NB4 (cell line): Measurements from ENCODE around the gene TMEM253.

Experiments
- DNase-seq: peaks from one replicate; pipeline ENCODE4 v3.0.0; 2010; ENCODE audit warnings: low read depth
- H3K4me3 ChIP-seq: one replicate; pipeline ENCODE4 v1.5.1; 2011; ENCODE audit warnings: mild to moderate bottlenecking, low read depth, low read length, moderate library complexity
- MAX ChIP-seq: IDR thresholded peaks from 2 replicates; pipeline ENCODE4 v1.6.1; 2011; ENCODE audit warnings: low read depth, low read length
- MYC ChIP-seq: IDR thresholded peaks from 2 replicates; pipeline ENCODE4 v1.6.1; 2011; ENCODE audit warnings: low read depth, low read length
- POLR2A ChIP-seq: IDR thresholded peaks from 2 replicates; pipeline ENCODE4 v1.6.1; 2011; ENCODE audit warnings: mild to moderate bottlenecking; ENCODE audit not compliant: insufficient read length; ENCODE audit errors: extremely low read depth
- TF ChIP-seq, protein P1 (sequence below): IDR thresholded peaks from one replicate; pipeline ENCODE4 v1.5.1; 2012; ENCODE audit warnings: low read depth, low read length

The TMEM253 gene

DNA sequence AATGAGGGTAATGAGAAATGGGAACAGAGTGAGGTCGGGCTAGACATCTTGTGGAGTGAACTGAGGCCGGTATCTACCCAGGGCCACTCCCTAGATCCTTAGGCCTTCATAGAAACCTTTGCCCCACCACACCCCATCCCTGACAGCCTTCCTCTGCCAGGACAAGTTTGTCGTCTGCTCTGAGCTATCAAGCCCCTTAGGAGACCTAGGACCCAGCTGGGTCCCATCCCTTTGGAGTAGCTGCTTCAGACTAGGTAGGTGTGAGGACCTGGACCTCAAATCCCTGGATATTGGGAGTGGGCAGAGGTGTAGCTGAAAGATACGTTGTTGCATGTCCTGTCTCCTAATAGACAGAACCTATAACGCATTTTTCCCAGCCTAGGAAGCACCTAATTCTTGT, at the start of gene TMEM253:
Gene TMEM253, plus strand, starts transcription at position 136 of the 400 bp plus-strand sequence. CDS start 278 bp downstream, outside the sequence.
- DNase-seq = no peak
- TF ChIP-seq MYC = no peak
- H3K4me3 ChIP-seq = no peak within 1 kb of the TSS

DNA sequence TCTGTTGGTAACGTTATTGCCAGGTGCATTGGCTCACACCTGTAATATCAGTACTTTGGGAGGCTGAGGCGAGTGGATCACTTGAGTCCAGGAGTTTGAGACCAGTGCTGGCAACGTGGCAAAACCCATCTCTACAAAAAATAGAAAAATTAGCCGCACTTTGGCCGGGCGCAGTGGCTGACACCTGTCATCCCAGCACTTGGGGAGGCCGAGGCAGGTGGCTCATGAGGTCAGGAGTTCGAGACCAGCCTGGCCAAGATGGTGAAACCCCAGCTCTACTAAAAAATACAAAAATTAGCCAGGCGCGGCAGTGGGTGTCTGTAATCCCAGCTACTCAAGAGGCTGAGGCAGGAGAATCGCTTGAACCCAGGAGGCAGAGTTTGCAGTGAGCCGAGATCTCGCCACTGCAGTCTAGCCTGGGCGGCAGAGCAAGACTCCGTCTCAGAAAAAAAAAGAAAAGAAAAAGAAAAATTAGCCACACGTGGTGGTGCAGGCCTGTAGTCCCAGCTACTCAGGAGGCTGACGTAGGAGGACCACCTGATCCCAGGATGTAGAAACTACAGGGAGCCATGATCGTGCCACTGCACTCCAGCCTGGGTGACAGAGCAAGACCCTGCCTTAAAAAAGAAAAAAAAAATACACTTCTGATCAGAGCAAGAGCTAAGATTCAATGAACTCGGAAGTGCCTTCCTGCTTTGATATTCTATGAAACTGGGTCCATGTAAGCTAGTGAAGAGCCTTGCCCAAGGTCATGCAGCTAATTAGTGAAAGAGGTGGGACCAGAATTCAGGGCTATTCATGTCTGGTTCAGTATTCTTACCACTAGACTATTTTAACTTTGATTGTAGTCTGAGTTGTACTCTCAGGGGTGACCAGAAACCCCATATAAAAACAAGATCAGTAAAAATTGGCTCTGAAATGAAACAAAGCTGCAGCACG, 47.4 kb upstream of the TMEM253 start:
- no peak for DNase-seq
- H3K4me3 ChIP-seq = no peak overlapping the region
- TF ChIP-seq, protein P1, sequence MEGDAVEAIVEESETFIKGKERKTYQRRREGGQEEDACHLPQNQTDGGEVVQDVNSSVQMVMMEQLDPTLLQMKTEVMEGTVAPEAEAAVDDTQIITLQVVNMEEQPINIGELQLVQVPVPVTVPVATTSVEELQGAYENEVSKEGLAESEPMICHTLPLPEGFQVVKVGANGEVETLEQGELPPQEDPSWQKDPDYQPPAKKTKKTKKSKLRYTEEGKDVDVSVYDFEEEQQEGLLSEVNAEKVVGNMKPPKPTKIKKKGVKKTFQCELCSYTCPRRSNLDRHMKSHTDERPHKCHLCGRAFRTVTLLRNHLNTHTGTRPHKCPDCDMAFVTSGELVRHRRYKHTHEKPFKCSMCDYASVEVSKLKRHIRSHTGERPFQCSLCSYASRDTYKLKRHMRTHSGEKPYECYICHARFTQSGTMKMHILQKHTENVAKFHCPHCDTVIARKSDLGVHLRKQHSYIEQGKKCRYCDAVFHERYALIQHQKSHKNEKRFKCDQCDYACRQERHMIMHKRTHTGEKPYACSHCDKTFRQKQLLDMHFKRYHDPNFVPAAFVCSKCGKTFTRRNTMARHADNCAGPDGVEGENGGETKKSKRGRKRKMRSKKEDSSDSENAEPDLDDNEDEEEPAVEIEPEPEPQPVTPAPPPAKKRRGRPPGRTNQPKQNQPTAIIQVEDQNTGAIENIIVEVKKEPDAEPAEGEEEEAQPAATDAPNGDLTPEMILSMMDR = no peak
- TF ChIP-seq MAX = no peak
- TF ChIP-seq POLR2A = no peak
- TF ChIP-seq MYC = no peak

DNA sequence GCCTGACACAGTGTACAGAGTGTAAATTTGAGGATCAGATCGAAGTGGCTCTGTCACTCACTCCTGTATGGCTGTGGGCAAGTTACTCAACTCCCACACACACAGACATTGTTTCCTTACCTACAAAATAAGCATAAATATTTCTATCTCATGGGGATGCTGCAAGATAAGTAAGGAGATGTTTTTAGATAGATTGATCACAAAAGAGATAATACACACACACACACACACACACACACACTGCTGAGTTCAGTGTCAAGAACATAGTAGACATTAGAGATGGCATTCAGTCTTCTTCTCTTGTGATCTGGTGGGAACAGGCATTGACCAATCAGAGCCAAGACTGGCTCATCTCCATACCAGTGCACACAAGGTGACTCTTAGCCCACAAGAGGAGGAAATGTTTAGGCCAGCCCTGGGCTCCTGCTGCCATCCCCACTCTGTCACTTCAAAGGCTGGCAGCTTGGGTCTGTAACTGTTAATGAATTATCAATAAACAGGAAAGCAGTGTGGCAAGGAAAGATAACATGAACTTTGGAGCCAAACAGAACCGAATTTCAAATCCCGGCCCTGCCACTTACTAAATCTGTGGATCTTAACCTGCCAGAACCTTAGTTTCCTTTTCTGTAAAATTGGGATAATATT, 46.6 kb upstream of the TMEM253 start:
- peak; percentile 20 for DNase-seq
- no peak overlapping the region for H3K4me3 ChIP-seq
- TF ChIP-seq, protein P1 = no peak
- no peak for TF ChIP-seq MAX
- no peak for TF ChIP-seq MYC
- no peak for TF ChIP-seq POLR2A

- no peak for DNase-seq
- H3K4me3 ChIP-seq = no peak overlapping the region
- TF ChIP-seq MYC = no peak
- no peak for TF ChIP-seq MAX
- TF ChIP-seq POLR2A = no peak
- TF ChIP-seq, protein P1 = no peak
Observed at GRCh38 chr14:21054768-21055145, 46.1 kb upstream of the TMEM253 start.

DNA sequence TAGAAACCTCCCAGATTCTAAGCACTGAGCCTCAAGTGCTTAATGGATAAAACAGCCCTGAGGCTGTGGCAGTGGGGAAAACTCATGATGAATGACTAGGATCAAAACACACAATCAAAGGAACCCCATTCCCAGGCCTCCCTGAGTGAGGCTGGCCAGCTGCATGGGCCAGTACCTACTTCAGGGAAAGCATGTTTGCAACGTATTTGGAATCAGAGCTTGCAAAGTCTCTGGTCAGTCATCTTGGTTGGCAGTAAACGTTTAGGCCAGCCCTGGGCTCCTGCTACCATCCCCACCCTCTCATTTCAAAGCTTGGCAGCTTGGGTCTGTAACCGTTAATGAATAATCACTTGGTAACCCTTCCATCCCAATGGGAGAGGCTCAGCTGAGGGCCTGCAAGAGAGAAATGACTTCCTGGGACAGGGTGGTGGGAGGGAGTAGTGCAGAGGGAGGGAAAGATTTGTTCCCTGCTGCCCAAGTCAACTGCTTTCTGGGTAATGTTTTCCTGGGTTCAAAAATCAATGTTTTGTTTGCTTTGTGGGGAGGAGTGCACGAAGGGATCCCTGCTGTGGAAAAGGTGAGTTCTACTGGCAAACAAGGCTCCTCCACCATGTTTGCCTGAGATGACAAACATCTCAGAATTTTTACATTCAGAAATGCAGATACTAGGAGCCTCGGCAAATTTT, 45.3 kb upstream of the TMEM253 start:
- H3K4me3 ChIP-seq = no peak overlapping the region
- TF ChIP-seq MYC (no peak), POLR2A (no peak), MAX (no peak)
- TF ChIP-seq, protein P1 = no peak
- no peak for DNase-seq
